GM12878 (cell line): ENCODE data around the gene CS. TPM values are rescaled to one million over a fixed set of nuclear protein-coding genes. Genes with fewer than 3 reads are reported as not detected.

Experiments used
- ATAC-seq: fragments of 200-7000 bp; cut with Tn5 transposase; 3 replicates; pipeline ENCODE4 v1.9.1; 2020; ENCODE audit warnings: mild to moderate bottlenecking, moderate library complexity
- BruUV-seq: library from RNA; stranded (reverse); fragments of 400-500 nt; replicated peaks from 2 replicates; lab custom pipeline; 2021; lab: Mats Ljungman, UMichigan
- CTCF ChIA-PET: fragments of 300-600 bp; sonication (Branson Sonifier 250); formaldehyde crosslinking; extraction: SDS; loops from one replicate; lab custom pipeline; 2021; ENCODE audit warnings: inconsistent platforms; lab: Yijun Ruan, JAX
- POLR2A ChIA-PET: fragments of 350-600 bp; formaldehyde crosslinking; extraction: SDS; loops from one replicate; lab custom pipeline; 2021; ENCODE audit warnings: inconsistent platforms; lab: Charles Lee
- RAD21 ChIA-PET: fragments of 300-600 bp; sonication (Branson Sonifier 250); formaldehyde crosslinking; loops from one replicate; lab custom pipeline; 2023; ENCODE audit warnings: antibody characterized with exemption; ENCODE audit not compliant: unreplicated experiment; lab: Charles Lee
- SMC1A ChIA-PET: fragments of 300-600 bp; sonication (Branson Sonifier 250); formaldehyde crosslinking; loops from one replicate; lab custom pipeline; 2023; ENCODE audit not compliant: unreplicated experiment, uncharacterized antibody; lab: Charles Lee
- DNase-seq: peaks from one replicate; pipeline ENCODE4 v3.0.0-alpha.2; 2011; ENCODE audit warnings: low read depth, low spot score
- FAIRE-seq: peaks from 3 replicates; lab custom pipeline; 2011; peaks lifted over from hg19 to GRCh38; lab: Jason Lieb, UNC
- H2AFZ ChIP-seq: 2 replicates; pipeline ENCODE4 v1.6.0; 2011; ENCODE audit warnings: low read depth, low read length, control low read depth; ENCODE audit not compliant: control insufficient read depth
- H3K27ac ChIP-seq: 2 replicates; pipeline ENCODE4 v1.5.1; 2011; ENCODE audit warnings: control low read depth; ENCODE audit not compliant: control insufficient read depth, insufficient read depth
- H3K27me3 ChIP-seq, 2 experiments: replicated peaks in 1 of 2; 2 replicates each; pipeline versions ENCODE4 v1.6.0 to v1.6.1; 2011; ENCODE audit warnings: low read length in 1 of 2; ENCODE audit not compliant: control insufficient read depth in 2 of 2, insufficient read depth in 2 of 2
- H3K36me3 ChIP-seq, 2 experiments: 2 replicates each; pipeline ENCODE4 v1.5.1; 2011; ENCODE audit warnings: low read length in 1 of 2; ENCODE audit not compliant: control insufficient read depth in 2 of 2, insufficient read depth in 2 of 2
- H3K4me1 ChIP-seq: 2 replicates; pipeline ENCODE4 v1.6.1; 2011; ENCODE audit warnings: mild to moderate bottlenecking, low read length, moderate library complexity, mixed read lengths; ENCODE audit not compliant: control insufficient read depth, insufficient read depth
- H3K4me2 ChIP-seq: 2 replicates; pipeline ENCODE4 v1.6.0; 2011; ENCODE audit warnings: control low read depth; ENCODE audit not compliant: control insufficient read depth, insufficient read depth
- H3K4me3 ChIP-seq: fragments of 200-600 bp; sonication (generic); 2 replicates; pipeline ENCODE4 v1.5.1; 2016
- H3K79me2 ChIP-seq: 2 replicates; pipeline ENCODE4 v1.6.0; 2011; ENCODE audit warnings: low read length; ENCODE audit not compliant: control insufficient read depth, insufficient read depth
- H3K9ac ChIP-seq: 2 replicates; pipeline ENCODE4 v1.8.0; 2011; ENCODE audit warnings: low read length, control low read depth, mixed read lengths; ENCODE audit not compliant: control insufficient read depth, insufficient read depth
- H3K9me3 ChIP-seq: replicated peaks from 3 replicates; pipeline ENCODE4 v1.5.1; 2011; ENCODE audit warnings: mild to moderate bottlenecking, low read length; ENCODE audit not compliant: control insufficient read depth, insufficient read depth
- H4K20me1 ChIP-seq: 2 replicates; pipeline ENCODE4 v1.6.0; 2011; ENCODE audit not compliant: control insufficient read depth, insufficient read depth
- CEBPB ChIP-seq, 2 experiments: fragments of 150-350 bp in 1 of 2; IDR thresholded peaks; 2 replicates each; pipeline ENCODE4 v1.6.1; 2012 to 2014; ENCODE audit warnings: low read depth in 2 of 2, low read length in 2 of 2, borderline replicate concordance in 1 of 2, inconsistent platforms in 1 of 2
- EED ChIP-seq: sonication (generic); IDR thresholded peaks from 2 replicates; pipeline ENCODE4 v1.6.1; 2016; ENCODE audit warnings: antibody characterized with exemption, low read depth
- FOS ChIP-seq: IDR thresholded peaks from 3 replicates; pipeline ENCODE4 v1.6.1; 2011; ENCODE audit warnings: borderline replicate concordance; ENCODE audit not compliant: insufficient read length; ENCODE audit errors: extremely low read depth
- FOXK2 ChIP-seq: fragments of 450-650 bp; IDR thresholded peaks from 2 replicates; pipeline ENCODE4 v1.6.1; 2017; ENCODE audit warnings: mild to moderate bottlenecking, moderate library complexity
- JUNB ChIP-seq: IDR thresholded peaks from 2 replicates; pipeline ENCODE4 v1.6.1; 2016; ENCODE audit warnings: antibody characterized with exemption, mild to moderate bottlenecking
- SMARCA5 ChIP-seq: fragments of 450-650 bp; IDR thresholded peaks from 2 replicates; pipeline ENCODE4 v1.6.1; 2017; ENCODE audit warnings: mild to moderate bottlenecking
- SPI1 ChIP-seq: IDR thresholded peaks from 2 replicates; pipeline ENCODE4 v1.6.1; 2011; ENCODE audit warnings: low read depth, mild to moderate bottlenecking, low read length, moderate library complexity, borderline replicate concordance; ENCODE audit not compliant: insufficient read depth
- ZBED1 ChIP-seq: IDR thresholded peaks from 2 replicates; pipeline ENCODE4 v1.6.1; 2016; ENCODE audit warnings: borderline replicate concordance
- WGBS: methylation state at CpG from one replicate; pipeline ENCODE4 v1.1.6; 2016; ENCODE audit warnings: low lambda C conversion rate; ENCODE audit not compliant: insufficient replicate concordance, insufficient coverage; ENCODE audit errors: missing lambda C conversion rate; 5-methylcytosine and 5-hydroxymethylcytosine counted together
- in situ Hi-C: fragments of 300-500 bp; cut with MboI; formaldehyde crosslinking; loops from 9 replicates; pipeline ENCODE4 v1.14.3; 2018; ENCODE audit warnings: mixed read lengths
- intact Hi-C: fragments of 100-400 bp; cut with micrococcal nuclease; formaldehyde crosslinking; loops from one replicate; pipeline ENCODE4 v1.14.2; 2022; ENCODE audit not compliant: unreplicated experiment
- polyA plus RNA-seq, 11 experiments: library from polyadenylated mRNA; depleted of rRNA in 4 of 11; unstranded in 6 of 11; stranded (reverse) in 5 of 11; fragments of >200 nt; fragmentation: Nextera tagmentation in 4 of 11; fragmentation: Illumina TruSeq in 1 of 11; extraction: Ambion mirVana in 4 of 11; extraction: Trizol in 1 of 11; gene quantifications; 1 replicate in 1 of 11; 2 replicates in 10 of 11; pipeline versions ENCODE4 v1.2.1 to v1.2.3, GENCODE V29; 2011 to 2016; ENCODE audit warnings: inconsistent platforms in 2 of 11, missing spikeins in 2 of 11, low read depth in 1 of 11
- total RNA-seq, 4 experiments: library from RNA; depleted of rRNA in 3 of 4; stranded (reverse); fragments of >200 nt in 3 of 4; fragmentation: Illumina TruSeq in 1 of 4; extraction: Trizol in 1 of 4; gene quantifications; 2 replicates each; pipeline versions ENCODE4 v1.2.1 to v1.2.3, GENCODE V29; 2013 to 2021
- TF ChIP-seq, protein P1 (sequence below): fragments of 450-650 bp; IDR thresholded peaks from 2 replicates; pipeline ENCODE4 v1.6.1; 2016; ENCODE audit warnings: mild to moderate bottlenecking
- TF ChIP-seq, protein P2 (sequence below): IDR thresholded peaks from 2 replicates; pipeline ENCODE4 v1.6.1; 2011; ENCODE audit warnings: borderline replicate concordance, low read depth, mild to moderate bottlenecking, moderate library complexity, low read length; ENCODE audit not compliant: insufficient read depth, poor library complexity, severe bottlenecking
- TF ChIP-seq, protein P3 (sequence below): IDR thresholded peaks from 2 replicates; pipeline ENCODE4 v1.6.1; 2012; ENCODE audit warnings: low read depth, low read length, improper control_type of control experiment
- TF ChIP-seq, protein P4 (sequence below): IDR thresholded peaks from 2 replicates; pipeline ENCODE4 v1.6.1; 2012; ENCODE audit warnings: low read depth, low read length, improper control_type of control experiment

Gene CS
- total and polyA plus RNA-seq, 10 of the 15 experiments (the other 5 are each of a cell fraction or from before 2014, with no cell fraction given), result 64.9 to 276 (median 139) TPM

DNA sequence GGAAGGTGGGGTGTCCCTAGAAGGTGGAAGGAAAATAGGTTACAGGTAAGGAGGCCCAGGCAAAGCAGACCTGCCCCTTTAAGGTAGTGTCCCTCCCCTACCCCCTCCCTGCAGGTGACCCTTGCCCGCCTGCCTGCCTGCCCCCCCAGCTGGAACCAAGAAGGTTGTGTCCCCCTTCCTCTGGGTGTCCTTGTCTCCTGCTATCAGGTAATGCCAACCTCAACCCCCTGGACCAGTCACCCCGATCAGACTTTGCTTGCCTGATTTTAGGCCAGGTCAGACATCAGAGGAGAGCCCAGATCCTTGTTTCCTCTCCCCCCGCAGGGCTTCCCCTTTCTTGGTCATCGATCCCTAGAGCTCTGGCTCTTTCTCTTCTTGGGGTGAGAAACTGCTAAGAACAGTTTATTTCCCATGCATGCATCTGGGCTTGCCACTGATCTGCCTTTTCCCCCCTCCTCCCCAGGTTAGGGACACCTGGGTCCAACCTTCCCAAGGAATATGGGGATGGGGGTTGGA lies 70.2 kb downstream of the CS start, which contains the start of gene SLC39A5:
Gene SLC39A5, plus strand, starts transcription at position 136 of the 516 bp plus-strand sequence. CDS start 1,224 bp downstream, outside the sequence.
- no peak within 1 kb of the TSS for H3K27ac ChIP-seq
- H3K9me3 ChIP-seq, result no peaks in the 10 kb centered on the region
- TF ChIP-seq CEBPB (IDR thresholded peaks at IDR 0.05; ENCODE audit: borderline replicate concordance in 1 of 2, low read depth in 2 of 2, low read length in 2 of 2), result no peak
- no peak for TF ChIP-seq ZBED1
- TF ChIP-seq SPI1, result peak; percentile 19; the same call in 1 of the 2 replicates
- TF ChIP-seq, protein P1, sequence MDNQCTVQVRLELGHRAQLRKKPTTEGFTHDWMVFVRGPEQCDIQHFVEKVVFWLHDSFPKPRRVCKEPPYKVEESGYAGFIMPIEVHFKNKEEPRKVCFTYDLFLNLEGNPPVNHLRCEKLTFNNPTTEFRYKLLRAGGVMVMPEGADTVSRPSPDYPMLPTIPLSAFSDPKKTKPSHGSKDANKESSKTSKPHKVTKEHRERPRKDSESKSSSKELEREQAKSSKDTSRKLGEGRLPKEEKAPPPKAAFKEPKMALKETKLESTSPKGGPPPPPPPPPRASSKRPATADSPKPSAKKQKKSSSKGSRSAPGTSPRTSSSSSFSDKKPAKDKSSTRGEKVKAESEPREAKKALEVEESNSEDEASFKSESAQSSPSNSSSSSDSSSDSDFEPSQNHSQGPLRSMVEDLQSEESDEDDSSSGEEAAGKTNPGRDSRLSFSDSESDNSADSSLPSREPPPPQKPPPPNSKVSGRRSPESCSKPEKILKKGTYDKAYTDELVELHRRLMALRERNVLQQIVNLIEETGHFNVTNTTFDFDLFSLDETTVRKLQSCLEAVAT, result peak; percentile 69; the same call in 1 of the 2 replicates
- H2AFZ ChIP-seq, result no peak within 1 kb of the TSS
- in situ Hi-C loops (no loop called here), intact Hi-C loops (no loop called here)
- FAIRE-seq (no peak), ATAC-seq (no peak), DNase-seq (no peak)
- H3K4me2 ChIP-seq, result no peak within 1 kb of the TSS
- ChIA-PET CTCF (interaction anchor here (0.6 kb wide), 1 partner anchor 234 kb away, joined by 3 read pairs; no protein-coding TSS in a partner anchor), RAD21 (no interaction called here), POLR2A (no interaction called here), SMC1A (no interaction called here)
- H4K20me1 ChIP-seq, result no peaks in the 10 kb centered on the region
- no peaks in the 10 kb centered on the region for H3K27me3 ChIP-seq
- H3K9ac ChIP-seq, result no peak within 1 kb of the TSS
- H3K4me1 ChIP-seq, result no peaks in the 10 kb centered on the region
- H3K4me3 ChIP-seq, result no peak within 1 kb of the TSS
- H3K79me2 ChIP-seq, result peaks cover 3% of the 10 kb centered on the region
- H3K36me3 ChIP-seq, result peaks cover 0 to 2% of the 10 kb centered on the region in 2 experiments; a peak in 1 of 4 replicates
- BruUV-seq, result no TSS peak
- WGBS, result 79% methylated on average over 4 of the region's 4 CpGs

DNA sequence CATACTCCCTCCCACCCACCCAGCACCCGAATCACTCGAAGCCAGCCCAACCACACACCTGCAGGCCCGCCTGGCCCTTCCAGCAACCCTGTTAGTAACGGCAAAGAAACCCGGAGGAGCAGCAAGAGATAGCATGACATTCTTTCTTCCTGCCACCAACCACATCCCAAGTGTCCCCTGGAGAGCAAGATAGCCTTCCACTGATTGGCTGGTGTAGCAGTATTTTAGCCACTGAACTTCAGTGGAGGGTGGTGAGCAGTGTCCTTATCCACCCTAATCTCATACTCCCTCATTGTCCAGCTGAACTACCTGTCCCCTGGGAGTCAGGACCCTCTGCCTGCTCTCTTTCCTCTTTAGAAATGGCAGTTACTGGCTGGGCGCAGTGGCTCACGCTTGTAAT lies 71.0 kb downstream of the CS start:
- WGBS, result 75% methylated on average over 7 of the region's 7 CpGs
- Histone ChIP-seq H3K9ac (no peak overlapping the region), H3K27ac (no peak overlapping the region), H3K36me3 (peaks cover 0 to 2% of the 10 kb centered on the region in 2 experiments; a peak in 1 of 4 replicates), H3K4me1 (no peaks in the 10 kb centered on the region), H3K4me3 (no peak overlapping the region), H4K20me1 (no peaks in the 10 kb centered on the region), H3K27me3 (no peaks in the 10 kb centered on the region), H3K79me2 (peaks cover 10% of the 10 kb centered on the region), H3K9me3 (no peaks in the 10 kb centered on the region), H2AFZ (no peak overlapping the region), H3K4me2 (no peak overlapping the region)
- SMC1A ChIA-PET, result no interaction called here
- POLR2A ChIA-PET, result no interaction called here
- RAD21 ChIA-PET, result no interaction called here
- intact Hi-C loops (no loop called here), in situ Hi-C loops (no loop called here)
- FAIRE-seq, result no peak
- CTCF ChIA-PET, result no interaction called here
- TSS peak; percentile 82 for BruUV-seq
- DNase-seq, result no peak
- ATAC-seq, result no peak
- TF ChIP-seq FOXK2 (no peak), FOS (no peak), EED (no peak), SMARCA5 (no peak), JUNB (no peak)
- TF ChIP-seq, protein P2, sequence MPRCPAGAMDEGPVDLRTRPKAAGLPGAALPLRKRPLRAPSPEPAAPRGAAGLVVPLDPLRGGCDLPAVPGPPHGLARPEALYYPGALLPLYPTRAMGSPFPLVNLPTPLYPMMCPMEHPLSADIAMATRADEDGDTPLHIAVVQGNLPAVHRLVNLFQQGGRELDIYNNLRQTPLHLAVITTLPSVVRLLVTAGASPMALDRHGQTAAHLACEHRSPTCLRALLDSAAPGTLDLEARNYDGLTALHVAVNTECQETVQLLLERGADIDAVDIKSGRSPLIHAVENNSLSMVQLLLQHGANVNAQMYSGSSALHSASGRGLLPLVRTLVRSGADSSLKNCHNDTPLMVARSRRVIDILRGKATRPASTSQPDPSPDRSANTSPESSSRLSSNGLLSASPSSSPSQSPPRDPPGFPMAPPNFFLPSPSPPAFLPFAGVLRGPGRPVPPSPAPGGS, result no peak
- TF ChIP-seq, protein P3, sequence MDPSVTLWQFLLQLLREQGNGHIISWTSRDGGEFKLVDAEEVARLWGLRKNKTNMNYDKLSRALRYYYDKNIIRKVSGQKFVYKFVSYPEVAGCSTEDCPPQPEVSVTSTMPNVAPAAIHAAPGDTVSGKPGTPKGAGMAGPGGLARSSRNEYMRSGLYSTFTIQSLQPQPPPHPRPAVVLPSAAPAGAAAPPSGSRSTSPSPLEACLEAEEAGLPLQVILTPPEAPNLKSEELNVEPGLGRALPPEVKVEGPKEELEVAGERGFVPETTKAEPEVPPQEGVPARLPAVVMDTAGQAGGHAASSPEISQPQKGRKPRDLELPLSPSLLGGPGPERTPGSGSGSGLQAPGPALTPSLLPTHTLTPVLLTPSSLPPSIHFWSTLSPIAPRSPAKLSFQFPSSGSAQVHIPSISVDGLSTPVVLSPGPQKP, result no peak
- TF ChIP-seq, protein P4, sequence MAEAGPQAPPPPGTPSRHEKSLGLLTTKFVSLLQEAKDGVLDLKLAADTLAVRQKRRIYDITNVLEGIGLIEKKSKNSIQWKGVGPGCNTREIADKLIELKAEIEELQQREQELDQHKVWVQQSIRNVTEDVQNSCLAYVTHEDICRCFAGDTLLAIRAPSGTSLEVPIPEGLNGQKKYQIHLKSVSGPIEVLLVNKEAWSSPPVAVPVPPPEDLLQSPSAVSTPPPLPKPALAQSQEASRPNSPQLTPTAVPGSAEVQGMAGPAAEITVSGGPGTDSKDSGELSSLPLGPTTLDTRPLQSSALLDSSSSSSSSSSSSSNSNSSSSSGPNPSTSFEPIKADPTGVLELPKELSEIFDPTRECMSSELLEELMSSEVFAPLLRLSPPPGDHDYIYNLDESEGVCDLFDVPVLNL, result no peak
